Colonic mucosa (tissue), 4 donors: ENCODE data around the gene GIPR. TPM values are rescaled to one million over a fixed set of nuclear protein-coding genes. Genes with fewer than 3 reads are reported as not detected.
"Not testable (repeated sequence)": the region's sequence is repeated elsewhere in the genome, so short reads cannot be mapped to it uniquely, and the experiment has no call there.

Experiments used
- DNase-seq: peaks from one replicate; pipeline ENCODE4 v3.0.0-alpha.2; 2020
- H3K27ac ChIP-seq: fragments of 200-600 bp; one replicate; pipeline ENCODE4 v1.8.0; 2021
- H3K27me3 ChIP-seq: fragments of 200-600 bp; one replicate; pipeline ENCODE4 v1.8.0; 2021
- H3K36me3 ChIP-seq: fragments of 200-600 bp; one replicate; pipeline ENCODE4 v1.8.0; 2021
- H3K4me1 ChIP-seq: fragments of 200-600 bp; one replicate; pipeline ENCODE4 v1.8.0; 2021; ENCODE audit warnings: mild to moderate bottlenecking
- H3K4me3 ChIP-seq: fragments of 200-600 bp; one replicate; pipeline ENCODE4 v1.8.0; 2021
- H3K9ac ChIP-seq, 2 donors: one replicate each; pipeline ENCODE4 v1.7.0; 2013; ENCODE audit warnings: control low read depth in 2 of 2, low read depth in 2 of 2, low read length in 2 of 2
- H3K9me3 ChIP-seq: fragments of 200-600 bp; one replicate; pipeline ENCODE4 v1.8.0; 2021
- CTCF ChIP-seq: fragments of 200-600 bp; IDR thresholded peaks from one replicate; pipeline ENCODE4 v1.8.0; 2022; ENCODE audit warnings: antibody characterized with exemption, mild to moderate bottlenecking
- intact Hi-C: fragments of 100-400 bp; cut with DNase I; formaldehyde crosslinking; loops from one replicate; pipeline ENCODE4 v1.14.1; 2022
- total RNA-seq, 2 donors: library from RNA; stranded (reverse); fragmentation: NEBNext Ultra II Directional in 1 of 2; extraction: Animal tissue kit (Norgen Biotek cat#: 25700) in 1 of 2; gene quantifications; one replicate each; pipeline ENCODE4 v1.2.1, GENCODE V29; 2021
- donor health status: healthy.
- donor health status: DM: no; HTN: no; CAD: no.
- donor health status: DM: no; HTN: no; CAD: no.

Gene GIPR
- total RNA-seq, 2 donors from 2014 or later = 8.3 to 9.5 TPM

GRCh38 chr19:45716359-45717130 lies 48.5 kb downstream of the GIPR start:
- Histone ChIP-seq H3K4me1 (no peaks in the 10 kb centered on the region), H3K9ac (peak overlapping the region; percentile 72 to 98), H3K4me3 (peak overlapping the region; percentile 46), H3K27me3 (no peaks in the 10 kb centered on the region), H3K27ac (peak overlapping the region; percentile 39), H3K9me3 (no peaks in the 10 kb centered on the region), H3K36me3 (no peaks in the 10 kb centered on the region)
- TF ChIP-seq CTCF = no peak
- DNase-seq = peak; percentile 44
- intact Hi-C loops = loop anchor here (5.0 kb wide), 1 partner anchor 51 kb away; the partner anchor contains the start of gene SIX5

DNA sequence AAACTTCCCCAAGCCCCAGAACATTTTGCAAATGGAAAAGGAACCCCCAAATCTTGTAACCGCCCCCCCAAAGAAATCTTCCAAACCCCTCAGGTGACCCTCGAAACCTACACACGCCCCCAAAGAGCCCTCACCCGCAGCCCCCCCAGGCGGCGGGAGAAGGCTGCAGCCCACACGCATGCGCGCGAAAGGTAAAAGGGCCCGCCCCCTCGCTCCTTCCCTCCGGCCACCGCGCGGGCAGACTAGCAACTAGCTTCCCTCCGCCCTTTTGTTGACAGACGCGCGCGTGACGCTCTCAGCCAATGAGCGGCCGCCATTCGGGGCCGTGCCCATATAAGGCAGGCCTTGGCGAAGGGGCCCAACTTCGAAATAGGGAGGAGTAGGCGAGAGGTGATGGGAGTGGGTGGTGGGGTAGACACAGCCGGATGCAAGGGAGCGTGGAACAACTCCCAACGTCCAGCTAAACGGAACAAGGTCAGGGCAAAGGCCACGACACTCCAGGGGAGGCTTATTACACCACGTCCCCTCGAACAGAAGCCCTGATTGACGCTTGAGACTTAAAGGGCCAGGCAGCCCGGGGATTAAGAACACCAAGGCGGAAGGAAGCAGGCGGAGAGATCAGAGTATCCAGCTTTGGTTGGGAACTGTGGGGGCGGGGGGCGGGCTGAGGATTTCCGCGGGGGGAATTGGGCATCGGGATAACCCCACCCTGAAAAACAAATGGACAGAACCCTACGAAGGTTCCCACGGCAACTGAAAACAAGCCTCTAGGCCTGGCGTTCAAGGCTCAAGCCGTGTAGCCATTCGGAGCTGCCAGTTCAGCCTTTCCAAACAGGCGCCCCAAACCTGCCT lies 49.3 kb downstream of the GIPR start:
- H3K27me3 ChIP-seq = no peaks in the 10 kb centered on the region
- H3K36me3 ChIP-seq = no peaks in the 10 kb centered on the region
- peak; percentile 99 for DNase-seq
- H3K4me3 ChIP-seq = peak overlapping the region; percentile 46
- no peak for TF ChIP-seq CTCF
- no peaks in the 10 kb centered on the region for H3K9me3 ChIP-seq
- intact Hi-C loops = loop anchor here (5.0 kb wide), 1 partner anchor 50 kb away; the partner anchor contains the start of gene SIX5
- H3K9ac ChIP-seq = peak overlapping the region; percentile 77 to 98
- H3K4me1 ChIP-seq = no peaks in the 10 kb centered on the region
- H3K27ac ChIP-seq = peak overlapping the region; percentile 71

GRCh38 chr19:45717983-45718650 lies 50.1 kb downstream of the GIPR start:
- Histone ChIP-seq H3K4me3 (peak overlapping the region; percentile 14), H3K4me1 (no peaks in the 10 kb centered on the region)
- intact Hi-C loops = loop anchor here (5.0 kb wide), 1 partner anchor 49 kb away; the partner anchor contains the start of gene SIX5

GRCh38 chr19:45720065-45720464 lies 52.0 kb downstream of the GIPR start:
- H3K27me3 ChIP-seq, H3K9ac ChIP-seq, H3K4me1 ChIP-seq, H3K9me3 ChIP-seq, intact Hi-C loops, H3K4me3 ChIP-seq, DNase-seq, H3K36me3 ChIP-seq: not testable (repeated sequence)
- H3K27ac ChIP-seq = peak overlapping the region; percentile 74

More at GRCh38 chr19:45717983-45718650, 50.1 kb downstream of the GIPR start:
- Histone ChIP-seq H3K36me3 (no peaks in the 10 kb centered on the region), H3K27ac (peak overlapping the region; percentile 71), H3K27me3 (no peaks in the 10 kb centered on the region), H3K9me3 (no peaks in the 10 kb centered on the region), H3K9ac (peak overlapping the region; percentile 77 to 98)
- TF ChIP-seq CTCF = no peak
- DNase-seq = no peak

GRCh38 chr19:45728683-45729082 lies 60.7 kb downstream of the GIPR start:
- DNase-seq, H3K27ac ChIP-seq, intact Hi-C loops, H3K9me3 ChIP-seq, H3K9ac ChIP-seq, H3K4me3 ChIP-seq, H3K27me3 ChIP-seq, H3K36me3 ChIP-seq: not testable (repeated sequence)
- peaks cover 12% of the 10 kb centered on the region for H3K4me1 ChIP-seq

GRCh38 chr19:45729800-45730290 lies 61.8 kb downstream of the GIPR start:
- peak overlapping the region; percentile 89 to 98 for H3K9ac ChIP-seq
- no peaks in the 10 kb centered on the region for H3K9me3 ChIP-seq
- intact Hi-C loops = no loop called here
- TF ChIP-seq CTCF = no peak
- H3K4me1 ChIP-seq = peaks cover 12% of the 10 kb centered on the region
- H3K36me3 ChIP-seq = no peaks in the 10 kb centered on the region
- H3K27ac ChIP-seq = peak overlapping the region; percentile 57
- no peaks in the 10 kb centered on the region for H3K27me3 ChIP-seq
- no peak for DNase-seq
- peak overlapping the region; percentile 78 for H3K4me3 ChIP-seq
